NCI-H1048 (cell line): Measurements from ENCODE around the gene KIF3B.
A peak's percentile ranks its signal among the peaks of the same experiment; 100 is the strongest.
"Not testable (repeated sequence)": the region's sequence is repeated elsewhere in the genome, so short reads cannot be mapped to it uniquely, and the experiment has no call there.

ENCODE experiments used
- DNase-seq: peaks from one replicate; lab custom pipeline; 2025; lab: John Stamatoyannopoulos, UW

The KIF3B gene

GRCh38 chr20:32277361-32278198 lies at the start of gene KIF3B:
Gene KIF3B (plus strand): TSS chr20:32277651. CDS start chr20:32309778, 32,127 bp downstream.
- peak; percentile 69 for DNase-seq

- DNase-seq = no peak
Measured at GRCh38 chr20:32227744-32228688, 49.4 kb upstream of the KIF3B start.

GRCh38 chr20:32229251-32229747 lies 48.2 kb upstream of the KIF3B start:
- DNase-seq = no peak

GRCh38 chr20:32230707-32231106 lies 46.7 kb upstream of the KIF3B start:
- no peak for DNase-seq

GRCh38 chr20:32231245-32231644 lies 46.2 kb upstream of the KIF3B start:
- no peak for DNase-seq

GRCh38 chr20:32231847-32232246 lies 45.6 kb upstream of the KIF3B start:
- no peak for DNase-seq

GRCh38 chr20:32232326-32232886 lies 45.0 kb upstream of the KIF3B start:
- no peak for DNase-seq

GRCh38 chr20:32233286-32233685 lies 44.2 kb upstream of the KIF3B start:
- DNase-seq = no peak

- DNase-seq = no peak
Measured at GRCh38 chr20:32234135-32234808, 43.2 kb upstream of the KIF3B start.

- DNase-seq = no peak
Measured at GRCh38 chr20:32235331-32236047, 42.0 kb upstream of the KIF3B start.

GRCh38 chr20:32236048-32236533 lies 41.4 kb upstream of the KIF3B start:
- no peak for DNase-seq

GRCh38 chr20:32236819-32237218 lies 40.6 kb upstream of the KIF3B start:
- no peak for DNase-seq

GRCh38 chr20:32237419-32237818 lies 40.0 kb upstream of the KIF3B start:
- DNase-seq = no peak

GRCh38 chr20:32238483-32239425 lies 38.7 kb upstream of the KIF3B start:
- DNase-seq = no peak

GRCh38 chr20:32240205-32240604 lies 37.2 kb upstream of the KIF3B start:
- DNase-seq = no peak

GRCh38 chr20:32241807-32242206 lies 35.6 kb upstream of the KIF3B start:
- no peak for DNase-seq

- DNase-seq = no peak
Measured at GRCh38 chr20:32244150-32244823, 33.2 kb upstream of the KIF3B start.

- DNase-seq = no peak
Measured at GRCh38 chr20:32244959-32245358, 32.5 kb upstream of the KIF3B start.

GRCh38 chr20:32246208-32246607 lies 31.2 kb upstream of the KIF3B start:
- not testable (repeated sequence) for DNase-seq
